NCI-H345 treated with DMSO at 0.1 percent for 48 hours (cell line): Measurements from ENCODE around the gene ARHGEF5.
"Not testable (repeated sequence)": the region's sequence is repeated elsewhere in the genome, so short reads cannot be mapped to it uniquely, and the experiment has no call there.

Source experiments
- DNase-seq: peaks from one replicate; lab custom pipeline; 2025; ENCODE audit not compliant: unreplicated experiment; lab: John Stamatoyannopoulos, UW

The ARHGEF5 gene

DNA sequence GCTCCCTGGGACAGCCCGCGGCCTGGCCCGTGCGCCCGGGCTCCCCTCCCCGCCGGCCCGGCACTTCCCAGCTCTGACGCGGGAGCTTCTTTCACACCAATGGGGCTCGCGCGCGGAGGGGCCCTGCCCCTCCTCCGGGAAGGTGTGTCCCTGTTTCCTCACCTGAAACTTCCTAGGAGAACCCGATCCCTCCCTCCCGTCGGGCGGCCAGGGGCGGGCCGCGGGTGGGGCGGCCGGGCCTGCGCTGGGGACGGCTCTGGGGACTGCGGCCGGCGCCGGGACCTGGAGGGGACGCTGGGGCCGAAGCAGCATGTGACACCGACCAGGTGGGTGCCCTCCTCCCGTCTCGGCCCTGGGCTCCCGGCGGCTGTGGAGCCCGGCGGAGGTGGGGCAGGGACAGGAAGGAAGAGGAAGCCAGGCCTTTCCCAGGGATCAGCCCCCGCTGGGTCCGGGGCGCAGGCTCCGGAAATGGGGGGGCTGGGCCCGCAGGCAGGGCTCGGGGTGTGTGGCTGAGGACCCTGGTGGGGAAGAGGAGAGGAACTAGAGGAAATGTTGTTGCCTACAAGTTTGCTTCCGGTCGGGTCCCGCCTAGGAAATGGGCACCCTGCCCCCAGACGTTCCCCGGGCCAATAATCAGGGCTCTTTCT lies at the start of gene ARHGEF5:
ARHGEF5 (plus strand) TSS at position 227 of the 647 bp plus-strand sequence. CDS start 7,268 bp downstream, outside the sequence.
- not testable (repeated sequence) for DNase-seq

DNA sequence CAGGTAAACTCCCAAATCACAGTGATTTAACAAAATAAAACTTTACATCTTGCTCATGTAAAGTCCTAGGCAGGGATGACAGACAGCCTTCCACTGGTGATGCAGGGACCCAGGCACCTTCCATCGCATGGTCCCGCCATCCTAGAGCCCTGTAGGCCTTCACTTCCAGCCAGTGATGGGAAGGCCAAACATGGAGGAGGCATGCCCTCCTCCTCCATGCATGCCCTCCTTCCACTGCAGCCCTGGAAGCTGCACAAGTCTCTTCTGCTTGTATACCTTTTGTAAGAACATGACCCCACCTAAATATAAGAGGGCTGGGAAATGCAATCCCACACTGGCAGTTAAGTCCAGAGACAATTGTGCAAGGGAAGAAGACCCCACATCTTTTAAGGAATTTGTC lies 45.5 kb upstream of the ARHGEF5 start:
- not testable (repeated sequence) for DNase-seq

DNA sequence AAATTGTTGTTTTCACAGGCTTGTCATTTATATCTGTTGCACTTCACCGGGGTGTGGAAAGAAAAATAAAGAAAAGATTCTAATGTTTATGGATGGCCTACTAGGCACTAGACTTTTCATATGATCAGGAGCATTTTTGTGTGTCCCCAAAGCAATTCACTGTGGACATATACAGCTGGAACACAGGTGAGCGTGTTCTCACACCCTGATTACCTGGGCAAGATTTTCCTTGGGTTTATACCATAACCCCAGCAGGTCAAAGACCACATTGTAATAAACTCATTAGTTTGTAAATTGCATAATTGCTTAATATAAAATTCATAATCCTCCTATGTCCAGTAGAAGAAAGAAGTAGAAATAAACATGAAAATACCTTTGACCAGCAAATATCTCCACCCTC lies 44.0 kb upstream of the ARHGEF5 start:
- not testable (repeated sequence) for DNase-seq

DNA sequence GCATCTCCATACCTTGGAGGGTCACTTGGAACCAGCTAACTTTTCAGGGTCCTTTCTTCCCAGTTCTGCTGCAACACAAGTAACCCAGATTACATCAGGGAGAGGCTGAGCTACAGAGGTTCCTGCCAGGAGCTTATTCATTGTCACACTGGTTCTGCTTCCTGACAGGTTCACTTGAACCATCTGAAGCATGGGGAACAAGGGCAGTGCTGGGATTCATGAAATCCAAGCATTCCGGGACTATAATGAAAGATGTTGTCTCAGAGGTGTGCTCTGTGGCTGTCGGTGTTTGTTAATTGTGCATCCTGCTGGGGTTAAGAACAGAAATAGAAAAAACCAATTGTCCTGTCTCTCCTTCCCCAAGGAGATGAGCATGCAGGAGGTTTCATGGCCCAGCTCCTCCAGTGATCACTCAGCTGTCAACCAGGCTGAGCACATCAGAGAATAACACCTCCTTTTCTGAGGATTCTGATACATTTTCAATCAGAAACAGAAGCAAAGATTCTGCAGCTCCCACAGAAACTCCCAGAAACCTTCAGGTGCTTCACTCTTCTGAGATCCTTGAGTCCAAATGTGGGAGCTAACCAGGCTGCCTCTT lies 43.2 kb upstream of the ARHGEF5 start, which contains the start of gene OR2A1:
OR2A1 (plus strand) TSS at position 548 of the 598 bp plus-strand sequence. CDS start 5,706 bp downstream, outside the sequence.
- not testable (repeated sequence) for DNase-seq

DNA sequence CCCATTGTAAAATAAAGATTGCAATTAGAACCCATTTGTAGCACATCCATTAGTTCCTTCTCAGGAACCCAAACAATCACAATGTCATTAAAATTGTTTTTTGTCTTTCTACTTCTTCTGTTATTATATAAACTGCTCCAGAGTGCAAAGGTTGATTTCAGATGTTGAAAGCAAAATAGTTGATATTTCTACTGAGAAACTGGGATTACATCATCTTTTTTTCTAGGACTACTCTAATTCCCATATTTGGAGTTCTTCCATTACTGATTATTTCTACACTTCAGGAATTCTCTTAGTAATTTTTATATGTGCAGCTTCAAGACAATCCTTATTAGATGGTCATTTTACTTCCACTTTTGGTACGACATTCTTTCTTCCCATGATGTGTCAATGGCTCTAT lies 37.7 kb upstream of the ARHGEF5 start:
- not testable (repeated sequence) for DNase-seq

DNA sequence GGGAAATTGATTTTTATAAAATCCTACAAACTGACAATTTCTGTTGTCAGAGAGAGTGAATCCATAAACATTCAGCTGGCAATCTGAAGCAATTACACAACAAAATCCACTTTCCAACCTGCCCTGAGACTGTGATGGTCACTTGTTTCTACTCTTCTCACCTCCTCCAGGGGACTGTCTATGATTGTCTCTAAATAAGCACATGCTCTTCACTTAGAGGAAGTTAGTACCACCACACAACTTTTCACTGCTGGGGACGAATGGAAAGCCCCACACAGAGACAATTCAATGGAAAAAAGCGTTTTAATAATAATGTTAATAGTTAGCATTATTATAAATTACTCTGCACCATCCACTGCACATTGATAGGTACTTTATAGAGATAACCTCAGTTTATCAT lies 35.7 kb upstream of the ARHGEF5 start:
- DNase-seq, result not testable (repeated sequence)

DNA sequence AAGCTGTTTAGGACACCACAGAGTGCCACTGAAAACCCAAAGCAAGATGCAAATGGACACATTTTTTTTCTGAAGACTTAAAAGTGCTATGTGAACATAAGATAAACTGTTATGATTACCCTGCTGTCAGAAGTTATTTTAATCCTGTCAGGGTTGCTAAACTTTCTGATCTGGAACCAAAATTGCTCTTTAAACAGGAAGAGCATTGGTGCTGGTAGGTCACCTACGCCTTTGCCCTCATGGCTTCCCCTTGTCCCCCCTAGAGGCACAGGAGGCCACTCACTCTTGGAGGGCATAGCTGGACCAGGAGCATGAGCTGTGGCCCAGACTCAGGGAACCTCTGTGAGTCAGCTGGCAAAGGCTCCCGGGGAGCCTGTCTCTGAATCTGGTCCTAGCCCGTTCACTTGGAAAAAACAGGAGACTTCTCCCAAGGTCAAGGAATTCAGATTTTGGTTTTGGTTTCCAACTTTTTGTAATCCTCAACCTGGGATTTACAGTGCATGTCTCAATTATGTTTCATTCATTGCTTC lies 33.5 kb upstream of the ARHGEF5 start:
- DNase-seq, result not testable (repeated sequence)

DNA sequence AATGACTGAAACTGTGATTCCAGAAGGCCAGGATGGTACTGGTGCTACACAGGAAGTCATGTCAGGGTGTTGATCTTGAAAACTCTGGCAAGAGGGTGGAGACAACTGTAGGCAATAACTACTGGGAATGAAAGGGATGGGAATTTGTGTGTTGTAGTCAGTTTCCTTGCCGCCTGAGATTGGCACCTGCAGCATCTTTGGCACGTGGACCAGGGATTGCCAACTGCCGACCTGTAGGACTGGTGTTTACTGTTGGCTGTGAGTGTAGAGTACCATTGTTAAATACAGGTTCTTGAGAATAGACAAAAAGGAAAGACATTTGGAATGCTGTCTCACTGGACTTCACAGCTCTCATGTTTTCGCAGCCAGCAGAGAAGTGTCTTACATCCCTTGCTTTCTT lies 31.8 kb upstream of the ARHGEF5 start:
- not testable (repeated sequence) for DNase-seq

DNA sequence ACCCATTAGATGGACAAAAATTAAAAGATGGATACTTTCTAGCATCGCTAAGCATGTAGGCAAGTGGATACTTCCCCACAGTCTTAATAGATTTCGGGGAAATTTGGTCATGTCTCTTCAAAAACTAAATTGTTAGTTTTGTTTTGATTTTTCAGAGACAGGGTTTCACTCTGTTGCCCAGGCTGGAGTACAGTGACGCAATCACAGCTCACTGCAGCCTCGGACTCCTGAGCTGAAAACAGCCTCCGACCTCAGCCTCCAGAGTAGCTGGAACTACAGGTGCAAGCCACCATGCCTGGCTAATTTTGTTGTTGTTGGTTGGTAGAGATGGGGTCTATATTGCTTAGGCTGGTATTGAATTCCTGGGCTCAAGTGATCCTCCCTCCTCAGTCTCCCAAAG lies 29.3 kb upstream of the ARHGEF5 start:
- DNase-seq, result not testable (repeated sequence)

DNA sequence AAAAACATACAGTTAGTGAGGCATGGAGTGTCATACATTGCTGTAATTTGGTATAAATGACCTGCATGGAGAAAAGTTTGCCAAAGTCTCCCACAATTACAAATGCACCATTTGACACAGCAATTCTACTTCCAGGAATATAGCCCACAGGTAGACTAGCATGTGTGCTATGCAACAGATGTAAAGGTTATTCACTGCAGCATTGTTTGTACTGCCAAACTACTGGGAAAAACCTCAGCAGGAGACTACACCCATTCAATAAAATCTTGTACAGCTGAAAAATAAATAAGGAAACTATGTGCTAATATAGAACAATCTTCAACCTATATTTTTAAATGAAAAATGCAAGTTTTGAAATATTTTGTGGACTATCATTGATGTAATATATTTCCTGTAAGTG lies 25.2 kb upstream of the ARHGEF5 start:
- DNase-seq, result not testable (repeated sequence)

DNA sequence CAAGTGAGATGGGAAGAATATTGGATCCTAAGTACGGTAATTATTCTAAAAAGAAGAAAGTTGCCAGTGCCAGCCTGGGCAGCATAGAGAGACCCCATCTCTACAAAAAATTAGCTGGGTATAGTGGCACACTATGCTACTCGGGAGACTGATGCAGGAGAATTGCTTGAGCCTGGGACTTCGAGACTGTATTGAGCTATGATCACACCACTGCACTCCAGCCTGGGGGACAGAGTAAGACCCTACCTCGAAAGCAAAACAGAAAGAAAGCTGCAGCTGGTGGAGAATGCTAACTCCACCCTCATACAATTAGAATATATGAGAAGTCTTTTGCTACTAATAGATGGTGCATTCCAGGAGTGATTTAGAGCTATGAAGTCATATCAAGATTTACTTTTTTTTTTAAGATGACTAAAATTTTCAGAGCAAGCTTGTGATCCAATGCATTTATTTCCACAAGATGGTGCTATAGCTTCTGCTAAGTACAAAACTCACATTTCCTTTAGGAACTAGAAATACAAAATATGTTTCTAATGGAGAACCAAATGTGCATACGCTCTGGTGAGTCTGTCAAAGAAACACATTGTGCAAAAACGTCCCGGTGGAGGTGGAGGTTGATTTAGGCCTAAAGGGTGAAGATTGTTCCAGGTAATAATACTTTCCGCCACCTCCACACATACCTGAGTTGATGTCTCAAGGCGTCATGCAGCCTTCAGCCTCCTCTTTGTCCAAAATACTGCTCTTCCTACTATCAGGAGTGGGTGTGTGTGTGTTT lies 23.8 kb upstream of the ARHGEF5 start:
- not testable (repeated sequence) for DNase-seq

DNA sequence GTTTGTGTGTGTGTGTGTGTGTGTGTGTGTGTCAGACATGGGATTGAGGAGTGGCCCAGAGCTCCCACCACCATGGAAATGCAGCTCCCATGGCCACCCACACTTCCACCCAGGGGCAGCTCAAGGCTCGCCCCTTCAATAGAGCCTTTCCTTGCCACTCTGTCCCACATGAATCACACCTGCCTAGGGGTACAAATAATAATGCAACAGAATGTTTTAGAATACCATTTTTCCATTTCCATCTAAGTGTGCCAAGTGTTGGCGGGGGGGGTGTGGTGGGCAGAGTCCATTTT lies 23.3 kb upstream of the ARHGEF5 start:
- not testable (repeated sequence) for DNase-seq

DNA sequence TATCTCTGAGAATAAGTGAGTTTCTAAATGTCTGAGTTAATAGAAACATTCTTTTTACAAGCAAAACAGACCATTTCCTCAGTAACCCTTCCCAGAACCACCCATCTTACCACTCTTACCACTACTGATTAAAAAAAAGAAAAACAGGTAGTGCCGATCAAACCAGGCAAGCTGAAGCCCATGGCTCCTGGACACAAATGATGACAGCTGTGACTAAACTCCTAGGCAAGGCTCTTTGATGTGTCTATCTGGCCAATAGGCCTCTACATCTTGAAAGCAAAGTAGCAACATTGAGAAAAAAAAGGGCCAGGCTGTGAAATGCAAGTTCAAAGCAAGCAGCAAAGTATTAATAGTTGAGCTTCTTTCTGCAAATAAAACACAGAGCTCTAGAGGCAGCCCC lies 6.6 kb upstream of the ARHGEF5 start:
- not testable (repeated sequence) for DNase-seq

DNA sequence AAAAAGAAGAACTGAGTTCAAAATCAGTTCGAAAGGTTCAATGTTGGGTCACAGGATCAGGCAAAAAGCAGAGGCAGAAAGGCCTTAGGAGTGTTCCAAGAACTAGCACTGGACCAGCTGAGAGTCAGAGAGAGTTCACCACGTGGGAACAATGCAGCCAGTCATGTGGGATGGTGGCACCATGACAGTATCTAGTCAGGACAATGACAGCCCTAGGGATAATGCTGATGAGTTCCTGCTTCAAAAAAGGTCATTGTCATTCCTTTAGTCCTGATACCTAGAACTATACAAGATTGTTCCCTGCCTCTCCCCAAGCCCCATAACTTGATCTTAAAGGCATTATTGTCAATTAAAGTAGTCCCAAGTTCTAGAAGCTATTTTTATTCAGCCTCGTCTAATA lies 3.5 kb upstream of the ARHGEF5 start:
- not testable (repeated sequence) for DNase-seq

DNA sequence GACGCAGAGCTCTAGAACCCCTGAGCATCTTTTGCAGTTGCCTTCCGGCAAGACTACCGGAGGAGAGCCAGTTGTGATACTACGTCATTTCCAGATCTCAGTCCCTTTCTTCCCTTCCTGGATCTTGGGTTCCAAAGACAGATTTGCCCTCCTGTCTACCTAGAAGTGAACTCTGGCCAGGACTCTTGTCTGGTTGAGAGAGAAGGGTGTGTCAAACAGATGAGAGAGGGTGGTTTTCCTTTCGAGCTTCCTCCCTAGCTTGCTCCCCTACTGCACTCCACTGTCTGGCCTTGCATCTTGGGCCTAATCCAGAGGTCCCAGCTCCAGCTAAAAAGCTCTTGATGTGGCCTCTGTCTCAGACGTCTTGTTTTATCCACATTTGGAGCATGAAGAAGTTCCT lies 983 bp downstream of the ARHGEF5 start:
- not testable (repeated sequence) for DNase-seq

DNA sequence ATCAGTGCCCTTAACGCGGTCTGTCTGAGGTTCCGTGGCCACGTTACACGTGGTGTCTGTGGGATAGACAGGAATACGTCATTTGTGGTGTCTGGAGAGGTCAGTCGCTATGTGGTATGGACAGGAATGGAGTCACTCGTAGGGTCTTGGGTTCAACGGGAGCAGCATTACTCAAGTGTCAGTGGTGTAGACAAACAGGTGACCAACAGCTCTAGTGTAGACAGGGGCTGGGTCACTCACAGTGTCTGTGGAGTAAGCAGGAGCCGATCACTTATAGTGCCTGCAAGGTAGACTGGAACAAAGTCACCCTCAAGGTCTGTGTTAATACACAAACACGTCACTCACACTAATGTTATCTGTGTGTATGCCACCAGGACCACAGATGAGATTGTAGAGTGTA lies 1.7 kb downstream of the ARHGEF5 start:
- not testable (repeated sequence) for DNase-seq

DNA sequence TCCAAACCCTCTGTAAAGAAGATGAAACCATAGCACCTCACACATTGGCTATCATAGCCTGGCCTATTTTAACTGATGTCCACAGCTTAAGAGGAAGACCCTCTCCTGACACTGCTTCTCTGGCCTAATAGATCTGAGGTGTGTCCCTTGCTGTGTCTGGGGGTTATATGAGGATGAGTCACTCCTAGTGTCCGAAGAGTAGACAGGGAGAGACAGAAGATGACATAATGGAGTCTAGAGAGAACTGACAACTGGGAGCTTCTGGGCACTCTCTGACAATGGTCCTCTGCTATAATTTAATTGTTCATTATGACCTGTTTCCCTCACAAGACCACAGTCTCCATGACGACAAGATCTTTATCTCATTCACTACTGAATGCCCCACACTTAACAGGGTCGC lies 6.9 kb downstream of the ARHGEF5 start:
- DNase-seq, result not testable (repeated sequence)

DNA sequence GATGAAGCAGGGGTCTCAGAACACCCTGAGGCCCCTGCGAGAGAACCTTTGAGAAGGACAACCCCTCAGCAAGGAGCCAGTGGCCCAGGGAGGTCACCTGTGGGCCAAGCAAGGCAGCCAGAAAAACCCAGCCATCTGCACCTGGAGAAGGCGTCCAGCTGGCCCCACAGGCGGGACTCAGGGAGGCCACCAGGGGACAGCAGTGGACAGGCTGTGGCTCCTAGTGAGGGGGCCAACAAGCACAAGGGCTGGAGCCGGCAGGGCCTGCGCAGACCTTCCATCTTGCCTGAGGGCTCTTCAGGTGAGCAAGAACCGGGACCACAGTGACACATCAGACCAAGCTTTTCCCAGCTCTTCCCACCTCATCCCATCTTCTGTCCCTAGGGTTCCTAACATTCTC lies 10.3 kb downstream of the ARHGEF5 start:
- not testable (repeated sequence) for DNase-seq

DNA sequence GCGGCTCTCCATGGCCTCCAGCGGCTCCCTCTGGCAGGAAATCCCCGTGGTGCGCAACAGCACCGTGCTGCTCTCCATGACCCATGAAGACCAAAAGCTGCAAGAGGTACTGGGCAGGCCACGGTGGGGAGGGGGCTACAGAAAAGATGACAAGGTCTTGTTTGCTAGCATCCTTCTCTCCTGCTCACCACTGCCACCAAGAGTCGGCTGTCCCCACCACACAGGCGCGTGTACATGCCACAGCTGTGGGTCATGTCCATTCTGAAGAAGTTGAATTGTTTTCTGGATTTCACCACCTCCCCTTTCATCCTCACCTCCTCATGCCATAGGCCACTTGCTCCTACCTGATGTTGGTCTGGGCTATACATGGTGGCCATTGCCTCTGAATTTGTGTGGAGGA lies 12.0 kb downstream of the ARHGEF5 start:
- DNase-seq, result not testable (repeated sequence)

DNA sequence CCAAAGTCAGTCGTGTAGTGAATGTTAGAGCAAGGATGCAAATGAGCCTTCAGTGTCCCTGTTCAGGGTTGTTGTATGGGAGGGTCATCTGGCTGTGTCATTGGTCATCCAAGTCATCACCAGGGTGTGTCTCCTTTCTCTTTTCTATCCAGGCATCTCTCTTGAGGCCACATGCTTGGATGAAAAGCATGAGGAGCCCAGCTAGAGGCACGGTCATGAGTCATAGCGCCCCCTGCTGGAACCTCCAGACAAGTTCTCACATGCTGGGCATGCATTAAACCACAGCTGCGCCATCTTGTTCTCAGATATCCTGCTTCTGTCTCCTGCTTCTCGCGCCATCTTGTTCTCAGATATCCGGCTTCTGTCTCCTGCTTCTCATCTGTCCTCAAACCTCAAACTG lies 14.0 kb downstream of the ARHGEF5 start:
- not testable (repeated sequence) for DNase-seq

DNA sequence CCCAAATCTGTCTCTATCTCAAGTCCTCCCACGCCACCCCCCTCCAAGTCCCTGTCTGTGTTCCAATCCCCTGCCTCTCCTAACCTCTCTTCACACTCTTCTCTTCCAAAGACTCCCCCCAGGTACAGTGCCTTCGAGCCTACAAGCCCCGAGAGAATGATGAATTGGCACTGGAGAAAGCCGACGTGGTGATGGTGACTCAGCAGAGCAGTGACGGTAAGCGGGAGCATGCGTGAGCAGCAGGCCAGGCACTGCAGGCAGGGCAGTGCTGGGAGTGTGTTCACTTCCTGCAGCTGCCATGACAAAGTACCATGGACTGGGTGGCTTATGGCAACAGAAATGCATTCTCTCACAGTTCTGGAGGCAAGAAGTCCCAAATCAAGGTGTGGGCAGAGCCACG lies 23.4 kb downstream of the ARHGEF5 start:
- no peak for DNase-seq
